ENCODE results near the gene RNF213. TPM values are rescaled to one million over a fixed set of nuclear protein-coding genes. Genes with fewer than 3 reads are reported as not detected.
A peak's percentile ranks its signal among the peaks of the same experiment; 100 is the strongest.

RNF213 gene
- total and polyA plus RNA-seq, 10 of the 15 experiments (the other 5 are each of a cell fraction or from before 2014, with no cell fraction given), result 18.6 to 145 (median 65.8) TPM

DNA sequence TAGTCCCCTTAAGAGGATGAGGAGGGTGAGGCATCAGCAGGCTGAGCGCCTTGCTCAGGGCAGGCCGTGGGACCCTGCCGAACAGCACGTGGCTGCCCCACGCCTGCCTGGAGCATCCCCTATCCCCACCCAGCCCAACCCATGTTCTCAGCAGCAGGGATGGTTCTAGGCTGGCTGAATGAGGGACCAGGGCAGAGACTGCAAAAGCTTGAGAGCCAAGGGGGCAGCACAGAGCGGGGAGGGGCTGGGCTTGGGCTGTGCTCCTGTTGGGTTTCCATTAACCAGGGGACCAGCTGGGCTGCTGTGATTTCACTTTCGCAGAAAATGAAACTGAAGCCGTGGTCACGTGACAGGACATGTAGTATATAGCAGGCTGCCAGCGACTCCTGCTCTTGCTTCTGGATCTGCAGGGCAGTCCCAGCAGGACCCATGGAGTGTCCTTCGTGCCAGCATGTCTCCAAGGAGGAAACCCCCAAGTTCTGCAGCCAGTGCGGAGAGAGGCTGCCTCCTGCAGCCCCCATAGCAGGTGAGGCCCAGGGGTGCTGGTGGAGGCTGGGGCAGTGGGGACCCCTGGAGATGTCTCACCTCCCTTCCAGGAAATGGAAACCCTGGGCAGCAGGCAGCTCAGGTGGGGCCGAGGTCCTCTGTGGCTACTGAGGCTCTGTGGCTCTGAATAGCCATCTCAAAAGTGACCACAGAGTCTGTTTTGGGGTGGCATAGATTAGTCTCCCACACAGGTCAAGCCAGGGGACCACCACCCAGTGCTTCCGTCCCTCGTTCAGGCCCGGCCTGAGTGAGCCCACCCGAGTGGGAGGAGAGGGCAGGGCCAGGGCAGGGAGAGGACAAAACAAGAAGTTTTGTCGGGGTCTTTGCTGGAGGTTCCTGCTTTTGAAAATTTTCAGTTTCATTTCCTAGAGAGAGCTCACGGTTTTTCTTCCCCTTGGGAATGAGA is 2.9 kb downstream of the RNF213 start (continued):
- TF ChIP-seq, protein P1, sequence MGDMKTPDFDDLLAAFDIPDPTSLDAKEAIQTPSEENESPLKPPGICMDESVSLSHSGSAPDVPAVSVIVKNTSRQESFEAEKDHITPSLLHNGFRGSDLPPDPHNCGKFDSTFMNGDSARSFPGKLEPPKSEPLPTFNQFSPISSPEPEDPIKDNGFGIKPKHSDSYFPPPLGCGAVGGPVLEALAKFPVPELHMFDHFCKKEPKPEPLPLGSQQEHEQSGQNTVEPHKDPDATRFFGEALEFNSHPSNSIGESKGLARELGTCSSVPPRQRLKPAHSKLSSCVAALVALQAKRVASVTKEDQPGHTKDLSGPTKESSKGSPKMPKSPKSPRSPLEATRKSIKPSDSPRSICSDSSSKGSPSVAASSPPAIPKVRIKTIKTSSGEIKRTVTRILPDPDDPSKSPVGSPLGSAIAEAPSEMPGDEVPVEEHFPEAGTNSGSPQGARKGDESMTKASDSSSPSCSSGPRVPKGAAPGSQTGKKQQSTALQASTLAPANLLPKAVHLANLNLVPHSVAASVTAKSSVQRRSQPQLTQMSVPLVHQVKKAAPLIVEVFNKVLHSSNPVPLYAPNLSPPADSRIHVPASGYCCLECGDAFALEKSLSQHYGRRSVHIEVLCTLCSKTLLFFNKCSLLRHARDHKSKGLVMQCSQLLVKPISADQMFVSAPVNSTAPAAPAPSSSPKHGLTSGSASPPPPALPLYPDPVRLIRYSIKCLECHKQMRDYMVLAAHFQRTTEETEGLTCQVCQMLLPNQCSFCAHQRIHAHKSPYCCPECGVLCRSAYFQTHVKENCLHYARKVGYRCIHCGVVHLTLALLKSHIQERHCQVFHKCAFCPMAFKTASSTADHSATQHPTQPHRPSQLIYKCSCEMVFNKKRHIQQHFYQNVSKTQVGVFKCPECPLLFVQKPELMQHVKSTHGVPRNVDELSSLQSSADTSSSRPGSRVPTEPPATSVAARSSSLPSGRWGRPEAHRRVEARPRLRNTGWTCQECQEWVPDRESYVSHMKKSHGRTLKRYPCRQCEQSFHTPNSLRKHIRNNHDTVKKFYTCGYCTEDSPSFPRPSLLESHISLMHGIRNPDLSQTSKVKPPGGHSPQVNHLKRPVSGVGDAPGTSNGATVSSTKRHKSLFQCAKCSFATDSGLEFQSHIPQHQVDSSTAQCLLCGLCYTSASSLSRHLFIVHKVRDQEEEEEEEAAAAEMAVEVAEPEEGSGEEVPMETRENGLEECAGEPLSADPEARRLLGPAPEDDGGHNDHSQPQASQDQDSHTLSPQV (IDR thresholded peaks at IDR 0.05), result no peak
- TF ChIP-seq, protein P2, sequence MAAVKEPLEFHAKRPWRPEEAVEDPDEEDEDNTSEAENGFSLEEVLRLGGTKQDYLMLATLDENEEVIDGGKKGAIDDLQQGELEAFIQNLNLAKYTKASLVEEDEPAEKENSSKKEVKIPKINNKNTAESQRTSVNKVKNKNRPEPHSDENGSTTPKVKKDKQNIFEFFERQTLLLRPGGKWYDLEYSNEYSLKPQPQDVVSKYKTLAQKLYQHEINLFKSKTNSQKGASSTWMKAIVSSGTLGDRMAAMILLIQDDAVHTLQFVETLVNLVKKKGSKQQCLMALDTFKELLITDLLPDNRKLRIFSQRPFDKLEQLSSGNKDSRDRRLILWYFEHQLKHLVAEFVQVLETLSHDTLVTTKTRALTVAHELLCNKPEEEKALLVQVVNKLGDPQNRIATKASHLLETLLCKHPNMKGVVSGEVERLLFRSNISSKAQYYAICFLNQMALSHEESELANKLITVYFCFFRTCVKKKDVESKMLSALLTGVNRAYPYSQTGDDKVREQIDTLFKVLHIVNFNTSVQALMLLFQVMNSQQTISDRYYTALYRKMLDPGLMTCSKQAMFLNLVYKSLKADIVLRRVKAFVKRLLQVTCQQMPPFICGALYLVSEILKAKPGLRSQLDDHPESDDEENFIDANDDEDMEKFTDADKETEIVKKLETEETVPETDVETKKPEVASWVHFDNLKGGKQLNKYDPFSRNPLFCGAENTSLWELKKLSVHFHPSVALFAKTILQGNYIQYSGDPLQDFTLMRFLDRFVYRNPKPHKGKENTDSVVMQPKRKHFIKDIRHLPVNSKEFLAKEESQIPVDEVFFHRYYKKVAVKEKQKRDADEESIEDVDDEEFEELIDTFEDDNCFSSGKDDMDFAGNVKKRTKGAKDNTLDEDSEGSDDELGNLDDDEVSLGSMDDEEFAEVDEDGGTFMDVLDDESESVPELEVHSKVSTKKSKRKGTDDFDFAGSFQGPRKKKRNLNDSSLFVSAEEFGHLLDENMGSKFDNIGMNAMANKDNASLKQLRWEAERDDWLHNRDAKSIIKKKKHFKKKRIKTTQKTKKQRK (IDR thresholded peaks at IDR 0.05; ENCODE audit: low read depth, low read length), result no peak
- no peak for TF ChIP-seq SMAD5 (IDR thresholded peaks at IDR 0.05; ENCODE audit: low read depth)
- no peak for TF ChIP-seq SRF (IDR thresholded peaks at IDR 0.05; ENCODE audit: low read depth in 2 of 2, low read length in 2 of 2)
- TF ChIP-seq MTA2 (IDR thresholded peaks at IDR 0.05; ENCODE audit: low read depth), result no peak
- peak; percentile 78; the same call in 1 of the 2 replicates for TF ChIP-seq TCF3 (IDR thresholded peaks at IDR 0.05; ENCODE audit: borderline replicate concordance, insufficient read depth, low read depth, low read length)
- no peak for TF ChIP-seq JUND (IDR thresholded peaks at IDR 0.05; ENCODE audit: low read depth, low read length)
- TF ChIP-seq ZBTB40 (IDR thresholded peaks at IDR 0.05; ENCODE audit: borderline replicate concordance), result no peak
- TF ChIP-seq FOXK2 (IDR thresholded peaks at IDR 0.05), result peak; percentile 57; the same call in 1 of the 2 replicates
- TF ChIP-seq, protein P3, sequence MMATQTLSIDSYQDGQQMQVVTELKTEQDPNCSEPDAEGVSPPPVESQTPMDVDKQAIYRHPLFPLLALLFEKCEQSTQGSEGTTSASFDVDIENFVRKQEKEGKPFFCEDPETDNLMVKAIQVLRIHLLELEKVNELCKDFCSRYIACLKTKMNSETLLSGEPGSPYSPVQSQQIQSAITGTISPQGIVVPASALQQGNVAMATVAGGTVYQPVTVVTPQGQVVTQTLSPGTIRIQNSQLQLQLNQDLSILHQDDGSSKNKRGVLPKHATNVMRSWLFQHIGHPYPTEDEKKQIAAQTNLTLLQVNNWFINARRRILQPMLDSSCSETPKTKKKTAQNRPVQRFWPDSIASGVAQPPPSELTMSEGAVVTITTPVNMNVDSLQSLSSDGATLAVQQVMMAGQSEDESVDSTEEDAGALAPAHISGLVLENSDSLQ (IDR thresholded peaks at IDR 0.05), result no peak
- no peak; the same call in 1 of the 2 replicates for TF ChIP-seq HSF1 (IDR thresholded peaks at IDR 0.05; ENCODE audit: low read depth, low read length)
- TF ChIP-seq KAT2A (conservative IDR thresholded peaks at IDR 0.05; ENCODE audit: control insufficient read depth, low read depth, low read length), result no peak
- TF ChIP-seq ATF7 (IDR thresholded peaks at IDR 0.05; ENCODE audit: low read depth), result peak; percentile 57

Data from GM12878 (cell line).